GM20431 (cell line): ENCODE measurements around the gene CRMP1.
"Not testable (repeated sequence)": the region's sequence is repeated elsewhere in the genome, so short reads cannot be mapped to it uniquely, and the experiment has no call there.

ENCODE experiments used
- in situ Hi-C: fragments of 300-500 bp; cut with MseI, MboI; formaldehyde crosslinking; loops from one replicate; pipeline ENCODE4 v1.15.0; 2020; ENCODE audit warnings: low sequenced_read_pairs; ENCODE audit not compliant: unreplicated experiment

Gene CRMP1

GRCh38 chr4:5826437-5827107, 66.3 kb downstream of the CRMP1 start:
- in situ Hi-C loops: no loop called here

GRCh38 chr4:5825321-5826041, 67.4 kb downstream of the CRMP1 start:
- in situ Hi-C loops: no loop called here

GRCh38 chr4:5824635-5825034, 68.3 kb downstream of the CRMP1 start:
- in situ Hi-C loops: no loop called here

DNA sequence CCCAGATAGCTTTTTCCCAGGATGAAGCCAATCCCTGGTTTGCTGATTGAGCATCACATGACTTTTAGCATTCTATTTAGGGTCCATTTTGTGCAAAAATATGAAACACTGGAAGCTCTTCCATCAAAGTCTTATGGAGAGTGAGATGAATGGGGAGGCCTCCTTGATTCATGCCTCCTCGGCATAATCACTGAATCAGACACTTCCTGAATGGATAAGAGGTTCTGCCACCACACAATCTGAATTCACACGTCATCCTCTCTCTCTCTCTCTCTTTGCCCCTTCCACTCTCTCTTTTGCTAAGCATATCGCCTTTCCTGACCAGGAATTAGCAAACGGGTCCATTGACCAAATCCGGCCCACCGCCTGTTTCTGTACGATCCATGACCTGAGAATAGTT, 68.7 kb downstream of the CRMP1 start:
- in situ Hi-C loops: no loop called here

DNA sequence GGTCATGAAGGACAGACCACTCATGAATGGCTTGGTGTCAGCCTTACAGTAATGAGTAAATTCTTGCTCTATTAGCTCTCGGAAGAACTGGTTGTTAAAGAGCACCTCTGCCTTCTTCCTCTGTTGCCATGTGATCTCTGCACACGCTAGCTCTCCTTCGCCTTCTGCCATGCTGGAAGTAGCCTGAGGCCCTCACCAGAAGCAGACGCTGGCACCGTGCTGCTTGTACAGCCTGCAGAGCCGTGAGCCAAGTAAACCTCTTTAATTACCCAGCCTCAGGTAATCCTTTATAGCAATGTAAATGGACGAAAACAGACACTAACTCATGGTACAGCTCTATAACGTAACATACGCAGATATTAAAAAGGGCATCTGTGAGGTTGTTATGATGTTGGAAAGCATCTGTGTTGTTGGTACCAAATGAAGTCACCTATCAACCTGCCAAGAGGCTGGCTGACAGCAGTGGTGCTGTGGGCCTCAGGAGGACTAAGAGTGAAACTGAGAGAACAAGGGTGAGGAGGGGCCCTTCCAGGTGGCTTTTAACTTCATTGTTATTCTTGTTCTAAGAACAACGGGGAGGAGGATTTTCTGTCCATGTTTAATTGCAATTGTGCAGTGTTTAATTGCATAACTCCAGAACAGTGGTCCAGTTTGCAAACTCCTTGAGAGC, 69.2 kb downstream of the CRMP1 start:
- in situ Hi-C loops: no loop called here

GRCh38 chr4:5822619-5823018, 70.3 kb downstream of the CRMP1 start:
- in situ Hi-C loops: no loop called here

- in situ Hi-C loops: no loop called here
Observed at GRCh38 chr4:5821665-5822358, 71.1 kb downstream of the CRMP1 start.

- in situ Hi-C loops: no loop called here
Observed at GRCh38 chr4:5816851-5817375, 76.0 kb downstream of the CRMP1 start.

- in situ Hi-C loops: no loop called here
Observed at GRCh38 chr4:5816101-5816500, 76.8 kb downstream of the CRMP1 start.

DNA sequence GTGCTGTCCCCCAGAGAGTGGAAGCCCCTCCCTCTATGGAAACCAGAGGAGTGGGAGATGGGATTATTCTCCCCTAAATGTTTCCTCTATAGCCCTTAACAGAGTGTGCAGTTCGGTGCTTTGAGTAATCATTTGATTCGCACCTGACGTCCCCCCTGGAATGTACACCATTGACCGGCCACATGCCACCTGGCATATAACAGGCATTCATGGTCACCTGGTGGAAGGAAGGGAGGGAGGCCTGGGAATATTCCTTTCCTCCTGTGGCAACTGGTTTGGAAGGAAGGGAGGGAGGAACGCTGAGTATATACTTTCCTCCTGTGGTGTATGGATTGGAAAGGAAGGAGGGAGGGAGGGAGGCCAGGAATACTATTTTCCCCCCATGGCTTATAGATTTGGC, 77.2 kb downstream of the CRMP1 start:
- in situ Hi-C loops: no loop called here

GRCh38 chr4:5814421-5814820, 78.5 kb downstream of the CRMP1 start:
- in situ Hi-C loops: no loop called here

GRCh38 chr4:5813882-5814255, 79.0 kb downstream of the CRMP1 start:
- in situ Hi-C loops: no loop called here

GRCh38 chr4:5812506-5813229, 80.2 kb downstream of the CRMP1 start:
- in situ Hi-C loops: no loop called here

DNA sequence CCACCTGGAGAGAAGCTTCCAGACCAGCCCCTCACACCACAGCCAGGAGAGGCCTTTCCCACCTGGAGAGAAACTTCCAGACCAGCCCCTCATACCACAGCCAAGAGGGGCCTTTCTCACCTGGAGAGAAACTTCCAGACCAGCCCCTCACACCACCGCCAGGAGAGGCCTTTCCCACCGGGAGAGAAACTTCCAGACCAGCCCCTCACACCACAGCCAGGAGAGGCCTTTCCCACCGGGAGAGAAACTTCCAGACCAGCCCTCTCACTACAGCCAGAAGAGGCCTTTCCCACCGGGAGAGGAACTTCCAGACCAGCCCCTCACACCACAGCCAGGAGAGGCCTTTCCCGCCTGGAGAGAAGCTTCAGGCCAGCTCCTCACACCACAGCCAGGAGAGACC, 80.8 kb downstream of the CRMP1 start:
- in situ Hi-C loops: not testable (repeated sequence)

DNA sequence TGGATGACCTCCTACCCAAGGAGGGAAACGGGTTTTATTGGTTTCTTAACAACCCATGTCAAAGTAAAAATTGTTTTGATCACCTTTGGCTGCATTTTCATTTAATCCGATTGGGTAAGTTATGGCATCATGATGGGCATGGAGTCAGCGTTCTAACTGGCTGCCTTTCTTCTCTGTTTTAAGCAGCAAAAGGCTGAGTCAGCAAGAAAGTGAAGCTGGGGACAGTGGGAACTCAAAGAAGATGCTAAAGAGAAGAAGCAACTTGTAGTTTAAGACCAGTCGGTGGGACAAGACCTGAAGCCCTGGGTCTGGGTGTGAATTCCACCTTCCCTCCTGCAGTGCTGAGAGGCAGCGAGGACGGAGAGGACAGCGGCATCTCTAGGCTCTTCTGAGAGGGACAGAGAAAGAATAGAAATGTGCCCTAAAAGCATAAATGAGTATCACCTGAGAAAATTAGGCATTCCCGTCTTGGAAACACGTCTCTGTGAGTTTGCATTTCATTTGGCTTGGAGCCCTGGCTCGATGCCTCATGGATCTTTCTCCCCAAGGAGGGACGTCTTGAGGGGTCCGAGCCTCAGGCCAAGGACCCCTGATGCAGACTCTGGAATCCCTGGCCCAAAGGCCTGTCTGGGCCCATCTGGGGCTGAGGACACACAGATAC, 82.0 kb downstream of the CRMP1 start:
- in situ Hi-C loops: no loop called here

GRCh38 chr4:5810151-5810550, 82.7 kb downstream of the CRMP1 start:
- in situ Hi-C loops: no loop called here

- in situ Hi-C loops: no loop called here
Observed at GRCh38 chr4:5809216-5809776, 83.6 kb downstream of the CRMP1 start.

DNA sequence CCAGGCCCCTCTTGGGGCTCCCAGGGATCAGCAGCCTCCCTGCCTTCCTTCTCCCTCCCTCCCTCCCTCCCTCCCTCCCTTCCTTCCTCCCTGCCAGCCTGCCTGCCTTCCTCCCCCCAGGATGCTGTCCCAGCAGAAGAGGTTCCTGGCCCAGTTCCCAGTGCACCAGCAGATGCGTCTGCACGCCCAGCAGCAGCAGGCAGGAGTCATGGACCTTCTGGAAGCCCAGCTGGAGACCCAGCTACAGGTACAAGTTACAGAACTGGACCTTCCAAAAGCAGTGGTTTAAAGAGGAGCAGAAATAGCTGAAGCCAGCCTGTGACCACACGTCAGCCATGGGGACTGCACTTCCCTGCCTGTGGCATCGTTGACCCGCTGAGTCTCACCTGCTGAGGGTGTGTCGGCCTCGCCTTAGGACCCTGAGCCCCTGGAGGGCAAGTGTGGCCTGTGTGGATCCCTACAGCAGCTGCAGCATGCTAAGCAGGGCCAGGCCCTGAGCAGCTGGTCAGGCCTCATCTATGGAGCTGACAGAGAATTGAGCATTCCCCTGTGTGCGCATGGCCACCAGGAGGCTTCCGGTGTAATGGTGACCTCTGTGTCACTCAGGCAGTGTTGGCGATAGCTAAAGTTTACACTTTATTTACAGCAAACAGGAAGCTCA, 84.7 kb downstream of the CRMP1 start:
- in situ Hi-C loops: no loop called here

DNA sequence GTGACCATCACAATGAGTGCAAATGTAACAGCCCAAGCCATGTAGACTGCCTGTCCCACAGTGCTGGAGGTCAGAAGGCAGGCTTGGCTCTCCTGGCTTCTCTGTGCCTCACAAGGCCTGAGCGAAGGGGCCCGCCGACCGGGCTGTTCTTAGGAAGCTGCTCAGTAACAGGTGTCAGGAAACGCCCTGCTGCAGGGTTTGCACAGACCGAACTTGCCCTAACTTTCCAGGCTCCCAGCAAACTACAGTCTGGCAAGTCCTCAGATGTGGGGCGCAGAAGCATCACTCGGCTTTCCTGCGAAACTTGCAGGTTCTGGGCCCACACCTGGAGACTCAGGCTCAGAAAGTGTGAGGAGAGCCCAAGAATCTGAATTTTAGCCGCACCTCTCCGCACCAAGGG, 87.6 kb downstream of the CRMP1 start:
- in situ Hi-C loops: no loop called here
